HepG2 (cell line): ENCODE data around the gene WNT3. TPM values are rescaled to one million over a fixed set of nuclear protein-coding genes. Genes with fewer than 3 reads are reported as not detected.
A peak's percentile ranks its signal among the peaks of the same experiment; 100 is the strongest.

Experiments used
- ATAC-seq: fragments of 200-7000 bp; cut with Tn5 transposase; 3 replicates; pipeline ENCODE4 v1.9.1; 2020; ENCODE audit warnings: mild to moderate bottlenecking, moderate library complexity
- BruUV-seq: library from RNA; stranded (reverse); fragments of 400-500 nt; replicated peaks from 2 replicates; lab custom pipeline; 2021; lab: Mats Ljungman, UMichigan
- CTCF ChIA-PET: fragments of 300-600 bp; formaldehyde crosslinking; extraction: SDS; loops from one replicate; lab custom pipeline; 2021; ENCODE audit warnings: low total read pairs, inconsistent platforms, low intra/inter-chr PET ratio; lab: Yijun Ruan, JAX
- POLR2A ChIA-PET: fragments of 350-600 bp; sonication (Branson Sonifier 250); formaldehyde crosslinking; loops from one replicate; lab custom pipeline; 2020; ENCODE audit warnings: antibody characterized with exemption, inconsistent platforms; lab: Yijun Ruan, JAX
- DNase-seq: peaks from one replicate; pipeline ENCODE4 v3.0.0-alpha.2; 2015; ENCODE audit warnings: low spot score
- FAIRE-seq: peaks from 3 replicates; lab custom pipeline; 2011; peaks lifted over from hg19 to GRCh38; lab: Jason Lieb, UNC
- H2AFZ ChIP-seq: one replicate; pipeline ENCODE4 v1.6.1; 2011; ENCODE audit warnings: low read length, inconsistent platforms
- H3K27ac ChIP-seq: fragments of 300-600 bp; 3 replicates; pipeline ENCODE4 v1.8.0; 2011; ENCODE audit warnings: mixed run types, mild to moderate bottlenecking, mixed read lengths, low read length, inconsistent platforms; ENCODE audit not compliant: insufficient read depth; ENCODE audit errors: extremely low read length
- H3K27me3 ChIP-seq, 2 experiments: fragments of 200-600 bp in 1 of 2; 2 replicates in 1 of 2; 3 replicates in 1 of 2; pipeline versions ENCODE4 v1.6.0 to v1.8.0; 2011; ENCODE audit warnings: low read length in 2 of 2, mild to moderate bottlenecking in 2 of 2, moderate library complexity in 2 of 2, inconsistent platforms in 1 of 2; ENCODE audit not compliant: insufficient read depth in 2 of 2, control insufficient read depth in 1 of 2
- H3K36me3 ChIP-seq, 2 experiments: fragments of 200-600 bp in 1 of 2; replicated peaks in 1 of 2; 2 replicates in 1 of 2; 3 replicates in 1 of 2; pipeline versions ENCODE4 v1.5.1 to v1.8.0; 2011; ENCODE audit warnings: low read length in 2 of 2, inconsistent platforms in 1 of 2; ENCODE audit not compliant: insufficient read depth in 2 of 2, control insufficient read depth in 1 of 2
- H3K4me1 ChIP-seq: 2 replicates; pipeline ENCODE4 v1.5.1; 2012; ENCODE audit warnings: low read length, inconsistent platforms; ENCODE audit not compliant: insufficient read depth
- H3K4me2 ChIP-seq: 2 replicates; pipeline ENCODE4 v1.6.0; 2011; ENCODE audit warnings: low read depth, low read length, inconsistent platforms
- H3K4me3 ChIP-seq, 3 experiments: fragments of 200-600 bp in 1 of 3; sonication (generic), shearing (Covaris generic) in 1 of 3; replicated peaks in 1 of 3; 2 replicates each; pipeline ENCODE4 v1.5.1; 2011 to 2016; ENCODE audit warnings: low read length in 3 of 3, inconsistent platforms in 2 of 3, low read depth in 2 of 3, mild to moderate bottlenecking in 2 of 3, control low read depth in 1 of 3, mixed read lengths in 1 of 3; ENCODE audit not compliant: insufficient read depth in 1 of 3
- H3K79me2 ChIP-seq: one replicate; pipeline ENCODE4 v1.6.1; 2011; ENCODE audit warnings: low read length, inconsistent platforms; ENCODE audit not compliant: insufficient read depth
- H3K9ac ChIP-seq: 2 replicates; pipeline ENCODE4 v1.6.0; 2011; ENCODE audit warnings: mild to moderate bottlenecking, low read depth, low read length, inconsistent platforms; ENCODE audit not compliant: insufficient read depth
- H3K9me3 ChIP-seq: 2 replicates; pipeline ENCODE4 v1.5.1; 2012; ENCODE audit warnings: mild to moderate bottlenecking, low read length
- H4K20me1 ChIP-seq: 2 replicates; pipeline ENCODE4 v1.6.0; 2011; ENCODE audit warnings: inconsistent platforms, mild to moderate bottlenecking, low read length, moderate library complexity; ENCODE audit not compliant: insufficient read depth
- BCL6 ChIP-seq: IDR thresholded peaks from 2 replicates; pipeline ENCODE4 v1.6.1; 2016; ENCODE audit warnings: missing genetic modification reagents, missing compliant biosample characterization
- SMAD9 ChIP-seq: sonication (generic); formaldehyde crosslinking; IDR thresholded peaks from 2 replicates; pipeline ENCODE4 v1.5.1; 2020; ENCODE audit warnings: mild to moderate bottlenecking, missing genetic modification reagents
- ZFP36 ChIP-seq: fragments of 150-350 bp; IDR thresholded peaks from 2 replicates; pipeline ENCODE4 v1.6.1; 2018; ENCODE audit warnings: borderline replicate concordance, low read length, low read depth; ENCODE audit not compliant: partially characterized antibody
- ZNF160 ChIP-seq: sonication (generic); formaldehyde crosslinking; IDR thresholded peaks from 2 replicates; pipeline ENCODE4 v1.8.0; 2022; ENCODE audit warnings: mild to moderate bottlenecking, inconsistent platforms, missing genetic modification reagents
- ZNF350 ChIP-seq: sonication (generic); formaldehyde crosslinking; IDR thresholded peaks from 2 replicates; pipeline ENCODE4 v1.4.0; 2020; ENCODE audit warnings: mild to moderate bottlenecking, low read depth, missing genetic modification reagents, borderline replicate concordance
- WGBS: methylation state at CpG from one replicate; pipeline ENCODE4 v1.1.6; 2017; ENCODE audit warnings: low lambda C conversion rate; 5-methylcytosine and 5-hydroxymethylcytosine counted together
- in situ Hi-C: cut with HindIII; loops from 2 replicates; pipeline ENCODE4 v1.10.0; 2017; ENCODE audit warnings: low pct_unique_long_range_greater_than_20kb; ENCODE audit not compliant: extremely low pct_ligation_motif_present
- intact Hi-C: fragments of 100-400 bp; cut with micrococcal nuclease; formaldehyde crosslinking; loops from one replicate; pipeline ENCODE4 v1.10.0; 2022; ENCODE audit not compliant: unreplicated experiment
- polyA plus RNA-seq, 8 experiments: library from polyadenylated mRNA; depleted of rRNA in 3 of 8; stranded (reverse) in 7 of 8; unstranded in 1 of 8; fragments of >200 nt; fragmentation: Illumina TruSeq in 4 of 8; extraction: Trizol in 4 of 8; gene quantifications; 2 replicates each; pipeline versions ENCODE4 v1.2.1 to v1.2.3, GENCODE V29; 2011 to 2016; ENCODE audit warnings: low read depth in 4 of 8, missing spikeins in 1 of 8, mixed read lengths in 1 of 8; ENCODE audit not compliant: insufficient read depth in 1 of 8
- total RNA-seq, 5 experiments: library from RNA; depleted of rRNA; stranded (reverse); fragments of >200 nt; fragmentation: Illumina TruSeq; extraction: Trizol; gene quantifications; 2 replicates each; pipeline ENCODE4 v1.2.3, GENCODE V29; 2016; ENCODE audit warnings: low read depth in 1 of 5

Gene WNT3
- total and polyA plus RNA-seq, 2 of the 13 experiments (the other 11 are each of a cell fraction or from before 2014, with no cell fraction given): 8.5 to 10.3 TPM

- POLR2A ChIA-PET: no interaction called here
- no peak for DNase-seq
- Histone ChIP-seq H3K4me1 (no peaks in the 10 kb centered on the region), H2AFZ (no peak overlapping the region), H3K36me3 (no peaks in the 10 kb centered on the region), H3K27me3 (peaks cover 4 to 80% of the 10 kb centered on the region in 2 experiments; a peak in 3 of 5 replicates), H3K4me3 (no peak overlapping the region), H3K27ac (no peak overlapping the region), H3K9ac (no peak overlapping the region), H3K4me2 (no peak overlapping the region), H3K79me2 (no peaks in the 10 kb centered on the region), H4K20me1 (no peaks in the 10 kb centered on the region), H3K9me3 (no peaks in the 10 kb centered on the region)
- no TSS peak for BruUV-seq
- in situ Hi-C loops: no loop called here
- intact Hi-C loops: no loop called here
- no peak for TF ChIP-seq ZNF160 (CRISPR knock-in tag)
- TF ChIP-seq SMAD9 (CRISPR knock-in tag): no peak
- peak; percentile 31 for TF ChIP-seq ZFP36
- CTCF ChIA-PET: no interaction called here
- WGBS: 29% methylated on average over 6 of the region's 6 CpGs
- no peak for ATAC-seq
- FAIRE-seq: no peak
These were observed 5.7 kb downstream of the WNT3 start for GRCh38 chr17:46812624-46813318.

- no peak for FAIRE-seq
- Histone ChIP-seq H3K4me3 (no peak overlapping the region), H3K4me2 (no peak overlapping the region), H2AFZ (no peak overlapping the region), H4K20me1 (no peaks in the 10 kb centered on the region), H3K36me3 (no peaks in the 10 kb centered on the region), H3K27ac (no peak overlapping the region), H3K9ac (no peak overlapping the region), H3K9me3 (no peaks in the 10 kb centered on the region), H3K27me3 (peaks cover 4 to 73% of the 10 kb centered on the region in 2 experiments; a peak in 3 of 5 replicates), H3K4me1 (no peaks in the 10 kb centered on the region), H3K79me2 (no peaks in the 10 kb centered on the region)
- no peak for DNase-seq
- POLR2A ChIA-PET: no interaction called here
- ATAC-seq: no peak
- intact Hi-C loops: no loop called here
- 31% methylated on average over 11 of the region's 11 CpGs for WGBS
- CTCF ChIA-PET: no interaction called here
- BruUV-seq: no TSS peak
- TF ChIP-seq BCL6 (CRISPR knock-in tag) (no peak), ZNF350 (CRISPR knock-in tag) (no peak)
- in situ Hi-C loops: no loop called here
These were observed 6.4 kb downstream of the WNT3 start for GRCh38 chr17:46811978-46812583.
